A549 (cell line): ENCODE results near the gene ILDR1. TPM values are rescaled to one million over a fixed set of nuclear protein-coding genes. Genes with fewer than 3 reads are reported as not detected.

ENCODE experiments used
- ATAC-seq, 2 experiments: fragments of 200-7000 bp in 1 of 2; fragments of >200 bp in 1 of 2; cut with Nextera tagmentation in 1 of 2; cut with Tn5 transposase in 1 of 2; 3 replicates each; pipeline versions ENCODE4 v1.8.0 to v1.9.1; 2018 to 2020; ENCODE audit warnings: mild to moderate bottlenecking in 1 of 2, moderate library complexity in 1 of 2
- CTCF ChIA-PET: fragments of 300-600 bp; sonication (Branson Sonifier 250); formaldehyde crosslinking; extraction: SDS; loops from one replicate; lab custom pipeline; 2021; ENCODE audit warnings: antibody characterized with exemption, inconsistent platforms; lab: Yijun Ruan, JAX
- POLR2A ChIA-PET: fragments of 350-600 bp; formaldehyde crosslinking; extraction: SDS; loops from one replicate; lab custom pipeline; 2021; ENCODE audit warnings: antibody characterized with exemption, inconsistent platforms; lab: Yijun Ruan, JAX
- DNase-seq, 2 experiments: peaks; one replicate each; pipeline versions ENCODE4 v3.0.0 to v3.0.0-alpha.2; 2011 to 2016; ENCODE audit warnings: low read depth in 1 of 2, low spot score in 1 of 2
- FAIRE-seq: peaks from 2 replicates; lab custom pipeline; 2011; peaks lifted over from hg19 to GRCh38; lab: Jason Lieb, UNC
- H3K27ac ChIP-seq, 2 experiments: fragments of >200 bp; sonication (Bioruptor Twin); formaldehyde crosslinking; 3 replicates each; pipeline ENCODE4 v1.5.1; 2016 to 2017
- H3K4me1 ChIP-seq: fragments of >200 bp; sonication (Bioruptor Twin); formaldehyde crosslinking; 3 replicates; pipeline ENCODE4 v1.6.1; 2016
- H3K4me2 ChIP-seq: fragments of >200 bp; sonication (Bioruptor Twin); formaldehyde crosslinking; 3 replicates; pipeline ENCODE4 v1.6.1; 2016
- H3K4me3 ChIP-seq: fragments of >200 bp; sonication (Bioruptor Twin); formaldehyde crosslinking; 3 replicates; pipeline ENCODE4 v1.5.1; 2016
- H3K9me3 ChIP-seq: fragments of >200 bp; sonication (Bioruptor Twin); formaldehyde crosslinking; 3 replicates; pipeline ENCODE4 v1.6.1; 2016
- BHLHE40 ChIP-seq: IDR thresholded peaks from 2 replicates; pipeline ENCODE4 v1.6.1; 2012; ENCODE audit warnings: low read depth, low read length, inconsistent platforms
- CBX8 ChIP-seq: fragments of 200-600 bp; sonication (generic); IDR thresholded peaks from 2 replicates; pipeline ENCODE4 v1.6.1; 2016
- EHMT2 ChIP-seq: fragments of 200-600 bp; sonication (generic); IDR thresholded peaks from 2 replicates; pipeline ENCODE4 v1.6.1; 2016; ENCODE audit warnings: antibody characterized with exemption, low read depth, mild to moderate bottlenecking, moderate library complexity
- ESRRA ChIP-seq: fragments of 150-350 bp; IDR thresholded peaks from 2 replicates; pipeline ENCODE4 v1.6.1; 2014; ENCODE audit warnings: mild to moderate bottlenecking, low read length, borderline replicate concordance
- FOXS1 ChIP-seq: fragments of 250-450 bp; sonication (Bioruptor Pico); IDR thresholded peaks from 2 replicates; pipeline ENCODE4 v1.5.0; 2020; ENCODE audit warnings: mild to moderate bottlenecking, moderate library complexity
- HEYL ChIP-seq: fragments of 250-450 bp; sonication (Bioruptor Pico); IDR thresholded peaks from 2 replicates; pipeline ENCODE4 v1.8.0; 2021; ENCODE audit warnings: mild to moderate bottlenecking, moderate library complexity
- HOXB13 ChIP-seq: fragments of 250-450 bp; sonication (Bioruptor Pico); IDR thresholded peaks from 2 replicates; pipeline ENCODE4 v1.5.0; 2020; ENCODE audit warnings: low read depth, mild to moderate bottlenecking, moderate library complexity
- KDM1A ChIP-seq: fragments of 200-600 bp; sonication (generic); IDR thresholded peaks from 2 replicates; pipeline ENCODE4 v1.6.1; 2016; ENCODE audit warnings: low read depth, mild to moderate bottlenecking
- NPAS2 ChIP-seq: fragments of 250-450 bp; sonication (Bioruptor Pico); IDR thresholded peaks from 2 replicates; pipeline ENCODE4 v1.8.0; 2022; ENCODE audit warnings: mild to moderate bottlenecking, moderate library complexity, borderline replicate concordance
- POLR2AphosphoS2 ChIP-seq: conservative IDR thresholded peaks from 2 replicates; pipeline ENCODE4 v1.6.1; 2012; ENCODE audit warnings: low read length, improper control_type of control experiment, inconsistent platforms
- RAD21 ChIP-seq, 2 experiments: fragments of >200 bp in 1 of 2; sonication (Bioruptor Twin) in 1 of 2; formaldehyde crosslinking in 1 of 2; IDR thresholded peaks in 1 of 2; conservative IDR thresholded peaks in 1 of 2; 2 replicates in 1 of 2; 3 replicates in 1 of 2; pipeline ENCODE4 v1.6.1; 2012 to 2018; ENCODE audit warnings: inconsistent platforms in 1 of 2
- RARB ChIP-seq: fragments of 250-450 bp; sonication (Bioruptor Pico); IDR thresholded peaks from 2 replicates; pipeline ENCODE4 v1.8.0; 2021; ENCODE audit warnings: mild to moderate bottlenecking, moderate library complexity
- TP53 ChIP-seq: fragments of 250-450 bp; sonication (Bioruptor Pico); IDR thresholded peaks from 2 replicates; pipeline ENCODE4 v1.5.0; 2021; ENCODE audit warnings: mild to moderate bottlenecking, moderate library complexity
- WGBS: methylation state at CpG from one replicate; pipeline ENCODE4 v1.1.6; 2017; ENCODE audit errors: missing lambda C conversion rate; 5-methylcytosine and 5-hydroxymethylcytosine counted together
- polyA plus RNA-seq, 4 experiments: library from polyadenylated mRNA; depleted of rRNA in 3 of 4; stranded (reverse); fragments of >200 nt; fragmentation: RNase III in 1 of 4; extraction: RNeasy Plus Mini Kit Qiagen cat#74134 plus additional on column Dnase treatment in 1 of 4; gene quantifications; 2 replicates in 3 of 4; 3 replicates in 1 of 4; pipeline ENCODE4 v1.2.3, GENCODE V29; 2011 to 2017
- TF ChIP-seq, protein P1 (sequence below): fragments of 250-450 bp; sonication (Bioruptor Pico); IDR thresholded peaks from 2 replicates; pipeline ENCODE4 v1.5.0; 2020; ENCODE audit warnings: low read depth, mild to moderate bottlenecking, moderate library complexity
- TF ChIP-seq, protein P2 (sequence below): fragments of >200 bp; sonication (Bioruptor Twin); formaldehyde crosslinking; IDR thresholded peaks from 3 replicates; pipeline ENCODE4 v1.6.1; 2016
- TF ChIP-seq, protein P3 (sequence below): IDR thresholded peaks from 2 replicates; pipeline ENCODE4 v1.6.1; 2012
- TF ChIP-seq, protein P4 (sequence below): fragments of 450-650 bp; IDR thresholded peaks from 2 replicates; pipeline ENCODE4 v1.6.1; 2014; ENCODE audit warnings: antibody characterized with exemption
- TF ChIP-seq, protein P5 (sequence below): fragments of >200 bp; sonication (Bioruptor Twin); formaldehyde crosslinking; IDR thresholded peaks from 3 replicates; pipeline ENCODE4 v1.5.1; 2016

ILDR1 gene
- polyA plus RNA-seq, 2 of the 4 experiments (the other 2 are of a cell fraction) = not detected

DNA sequence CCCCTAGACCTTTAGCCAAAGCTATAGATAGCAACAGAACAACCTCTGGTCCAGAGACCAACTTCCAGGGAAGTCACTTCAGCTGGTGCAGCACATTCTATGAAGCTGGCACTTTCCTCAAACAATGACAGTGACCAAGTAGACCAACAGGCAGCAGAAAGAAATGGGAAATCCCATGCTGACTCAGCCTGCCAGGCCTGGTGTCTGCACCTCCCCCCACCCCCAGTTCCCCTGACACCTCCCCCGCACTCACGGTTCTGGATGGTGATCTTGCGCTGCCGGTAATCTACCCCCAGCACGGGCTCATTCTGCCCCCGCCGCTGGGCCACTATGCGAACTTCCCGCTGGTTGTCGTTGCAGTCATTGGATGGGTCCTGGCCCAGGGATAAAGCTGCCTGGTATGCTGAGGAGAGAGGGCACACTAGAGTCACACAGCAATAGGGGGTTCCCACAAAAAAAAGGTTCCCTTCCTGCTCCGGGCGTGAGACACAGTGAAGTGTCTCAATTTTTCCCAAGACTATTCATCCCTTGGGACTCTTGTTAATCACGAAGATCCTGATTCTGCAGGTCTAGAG lies 17.0 kb downstream of the ILDR1 start:
- Histone ChIP-seq H3K4me2 (no peak overlapping the region), H3K4me1 (no peaks in the 10 kb centered on the region), H3K9me3 (no peaks in the 10 kb centered on the region), H3K27ac (no peak overlapping the region), H3K4me3 (no peak overlapping the region)
- ChIA-PET POLR2A (no interaction called here), CTCF (interaction anchor here (1.4 to 2.0 kb wide), 2 partner anchors 9 to 10 kb away, joined by 4 to 6 read pairs; no protein-coding TSS in a partner anchor)
- no peak for FAIRE-seq
- DNase-seq = no peak
- ATAC-seq = no peak
- 83% methylated on average over 11 of the region's 13 CpGs for WGBS
- TF ChIP-seq POLR2AphosphoS2 (no peak), RAD21 (conservative IDR thresholded peaks at IDR 0.05 in 1 of 2, IDR thresholded peaks at IDR 0.05 in 1 of 2) (no peak), ESRRA (no peak), BHLHE40 (no peak), KDM1A (no peak), CBX8 (no peak), RARB (CRISPR knock-in tag) (no peak), FOXS1 (CRISPR knock-in tag) (no peak), HOXB13 (CRISPR knock-in tag) (no peak), NPAS2 (CRISPR knock-in tag) (no peak), HEYL (CRISPR knock-in tag) (no peak), TP53 (CRISPR knock-in tag) (no peak)
- TF ChIP-seq, protein P1, sequence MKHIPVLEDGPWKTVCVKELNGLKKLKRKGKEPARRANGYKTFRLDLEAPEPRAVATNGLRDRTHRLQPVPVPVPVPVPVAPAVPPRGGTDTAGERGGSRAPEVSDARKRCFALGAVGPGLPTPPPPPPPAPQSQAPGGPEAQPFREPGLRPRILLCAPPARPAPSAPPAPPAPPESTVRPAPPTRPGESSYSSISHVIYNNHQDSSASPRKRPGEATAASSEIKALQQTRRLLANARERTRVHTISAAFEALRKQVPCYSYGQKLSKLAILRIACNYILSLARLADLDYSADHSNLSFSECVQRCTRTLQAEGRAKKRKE (CRISPR knock-in tag) = no peak
- TF ChIP-seq, protein P2, sequence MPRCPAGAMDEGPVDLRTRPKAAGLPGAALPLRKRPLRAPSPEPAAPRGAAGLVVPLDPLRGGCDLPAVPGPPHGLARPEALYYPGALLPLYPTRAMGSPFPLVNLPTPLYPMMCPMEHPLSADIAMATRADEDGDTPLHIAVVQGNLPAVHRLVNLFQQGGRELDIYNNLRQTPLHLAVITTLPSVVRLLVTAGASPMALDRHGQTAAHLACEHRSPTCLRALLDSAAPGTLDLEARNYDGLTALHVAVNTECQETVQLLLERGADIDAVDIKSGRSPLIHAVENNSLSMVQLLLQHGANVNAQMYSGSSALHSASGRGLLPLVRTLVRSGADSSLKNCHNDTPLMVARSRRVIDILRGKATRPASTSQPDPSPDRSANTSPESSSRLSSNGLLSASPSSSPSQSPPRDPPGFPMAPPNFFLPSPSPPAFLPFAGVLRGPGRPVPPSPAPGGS = no peak
- TF ChIP-seq, protein P3, sequence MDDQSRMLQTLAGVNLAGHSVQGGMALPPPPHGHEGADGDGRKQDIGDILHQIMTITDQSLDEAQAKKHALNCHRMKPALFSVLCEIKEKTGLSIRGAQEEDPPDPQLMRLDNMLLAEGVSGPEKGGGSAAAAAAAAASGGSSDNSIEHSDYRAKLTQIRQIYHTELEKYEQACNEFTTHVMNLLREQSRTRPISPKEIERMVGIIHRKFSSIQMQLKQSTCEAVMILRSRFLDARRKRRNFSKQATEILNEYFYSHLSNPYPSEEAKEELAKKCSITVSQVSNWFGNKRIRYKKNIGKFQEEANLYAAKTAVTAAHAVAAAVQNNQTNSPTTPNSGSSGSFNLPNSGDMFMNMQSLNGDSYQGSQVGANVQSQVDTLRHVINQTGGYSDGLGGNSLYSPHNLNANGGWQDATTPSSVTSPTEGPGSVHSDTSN = no peak
- TF ChIP-seq, protein P4, sequence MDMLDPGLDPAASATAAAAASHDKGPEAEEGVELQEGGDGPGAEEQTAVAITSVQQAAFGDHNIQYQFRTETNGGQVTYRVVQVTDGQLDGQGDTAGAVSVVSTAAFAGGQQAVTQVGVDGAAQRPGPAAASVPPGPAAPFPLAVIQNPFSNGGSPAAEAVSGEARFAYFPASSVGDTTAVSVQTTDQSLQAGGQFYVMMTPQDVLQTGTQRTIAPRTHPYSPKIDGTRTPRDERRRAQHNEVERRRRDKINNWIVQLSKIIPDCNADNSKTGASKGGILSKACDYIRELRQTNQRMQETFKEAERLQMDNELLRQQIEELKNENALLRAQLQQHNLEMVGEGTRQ = no peak
- TF ChIP-seq, protein P5, sequence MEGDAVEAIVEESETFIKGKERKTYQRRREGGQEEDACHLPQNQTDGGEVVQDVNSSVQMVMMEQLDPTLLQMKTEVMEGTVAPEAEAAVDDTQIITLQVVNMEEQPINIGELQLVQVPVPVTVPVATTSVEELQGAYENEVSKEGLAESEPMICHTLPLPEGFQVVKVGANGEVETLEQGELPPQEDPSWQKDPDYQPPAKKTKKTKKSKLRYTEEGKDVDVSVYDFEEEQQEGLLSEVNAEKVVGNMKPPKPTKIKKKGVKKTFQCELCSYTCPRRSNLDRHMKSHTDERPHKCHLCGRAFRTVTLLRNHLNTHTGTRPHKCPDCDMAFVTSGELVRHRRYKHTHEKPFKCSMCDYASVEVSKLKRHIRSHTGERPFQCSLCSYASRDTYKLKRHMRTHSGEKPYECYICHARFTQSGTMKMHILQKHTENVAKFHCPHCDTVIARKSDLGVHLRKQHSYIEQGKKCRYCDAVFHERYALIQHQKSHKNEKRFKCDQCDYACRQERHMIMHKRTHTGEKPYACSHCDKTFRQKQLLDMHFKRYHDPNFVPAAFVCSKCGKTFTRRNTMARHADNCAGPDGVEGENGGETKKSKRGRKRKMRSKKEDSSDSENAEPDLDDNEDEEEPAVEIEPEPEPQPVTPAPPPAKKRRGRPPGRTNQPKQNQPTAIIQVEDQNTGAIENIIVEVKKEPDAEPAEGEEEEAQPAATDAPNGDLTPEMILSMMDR = no peak

DNA sequence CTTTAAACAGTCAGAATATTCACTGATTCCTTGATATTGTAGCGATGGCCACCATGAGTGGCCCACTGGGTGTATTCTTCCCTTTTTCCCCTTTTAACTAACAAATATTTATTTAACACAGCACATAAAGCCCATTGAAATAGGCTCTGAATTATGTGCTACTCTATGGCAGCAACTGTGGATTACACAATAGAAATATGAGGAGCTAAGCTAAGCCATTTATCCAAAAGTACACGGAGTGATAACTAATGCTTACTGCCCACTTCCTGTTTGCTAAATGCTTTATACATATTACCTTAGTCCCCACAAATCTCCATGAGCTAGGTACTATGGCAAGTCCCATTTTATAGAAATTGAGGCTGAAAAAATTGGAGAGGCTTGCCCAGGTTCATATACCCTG lies 17.9 kb downstream of the ILDR1 start:
- 57% methylated on average over 2 of the region's 2 CpGs for WGBS
- no peak for TF ChIP-seq EHMT2
- H3K4me3 ChIP-seq = no peak overlapping the region
- no peak for DNase-seq
- no peak for ATAC-seq
- no peak overlapping the region for H3K4me2 ChIP-seq
- no peaks in the 10 kb centered on the region for H3K4me1 ChIP-seq
- ChIA-PET CTCF (interaction anchor here (1.4 to 2.0 kb wide), 2 partner anchors 9 to 10 kb away, joined by 4 to 6 read pairs; no protein-coding TSS in a partner anchor), POLR2A (no interaction called here)
- FAIRE-seq = no peak
- H3K27ac ChIP-seq = no peak overlapping the region
- H3K9me3 ChIP-seq = no peaks in the 10 kb centered on the region
